CD4-positive, alpha-beta T cell treated with Interleukin-17A for 4 hours (primary cell): ENCODE results near the gene WDR90.

ENCODE experiments used
- DNase-seq: peaks from one replicate; pipeline ENCODE4 v3.0.0-alpha.2; 2020; ENCODE audit warnings: mixed read lengths

The WDR90 gene

GRCh38 chr16:626787-627453 lies 22.2 kb upstream of the WDR90 start:
- no peak for DNase-seq

- no peak for DNase-seq
Measured at GRCh38 chr16:627454-628239, 21.5 kb upstream of the WDR90 start.

DNA sequence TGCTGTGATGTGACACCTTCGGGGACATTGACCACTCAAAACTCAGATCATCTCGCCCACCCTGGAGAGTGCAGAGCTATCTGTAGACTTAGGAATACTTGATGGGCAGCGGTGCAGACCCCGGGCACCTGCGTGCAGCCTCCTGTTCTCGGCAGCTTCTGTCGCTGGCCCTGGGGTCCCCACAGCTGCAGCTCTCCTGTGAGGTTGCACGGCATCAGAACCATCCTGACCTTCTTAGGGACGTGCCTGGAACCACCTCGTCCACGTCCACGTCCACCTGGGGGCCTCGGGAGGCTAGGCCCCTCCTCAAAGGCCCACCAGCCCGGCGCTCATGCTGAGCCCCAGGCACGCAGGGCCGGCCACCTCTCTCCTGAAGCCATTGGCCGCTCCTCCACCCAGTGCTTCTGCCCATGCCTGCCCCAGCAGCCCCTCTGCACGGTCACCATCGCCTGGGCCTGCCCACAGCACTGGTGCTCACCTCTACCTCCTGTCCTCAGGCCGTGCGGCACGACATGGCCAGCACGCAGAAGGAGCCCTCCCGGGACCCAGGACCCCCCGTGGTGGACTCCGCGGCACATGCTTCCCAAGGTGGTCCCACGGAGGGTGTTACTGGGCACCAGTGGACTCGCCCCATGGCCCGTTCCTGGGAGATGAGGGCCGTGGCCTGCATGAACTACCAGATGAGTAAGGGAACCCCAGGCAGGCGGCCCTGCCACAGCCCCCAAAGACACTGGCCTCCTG lies 20.7 kb upstream of the WDR90 start:
- no peak for DNase-seq

DNA sequence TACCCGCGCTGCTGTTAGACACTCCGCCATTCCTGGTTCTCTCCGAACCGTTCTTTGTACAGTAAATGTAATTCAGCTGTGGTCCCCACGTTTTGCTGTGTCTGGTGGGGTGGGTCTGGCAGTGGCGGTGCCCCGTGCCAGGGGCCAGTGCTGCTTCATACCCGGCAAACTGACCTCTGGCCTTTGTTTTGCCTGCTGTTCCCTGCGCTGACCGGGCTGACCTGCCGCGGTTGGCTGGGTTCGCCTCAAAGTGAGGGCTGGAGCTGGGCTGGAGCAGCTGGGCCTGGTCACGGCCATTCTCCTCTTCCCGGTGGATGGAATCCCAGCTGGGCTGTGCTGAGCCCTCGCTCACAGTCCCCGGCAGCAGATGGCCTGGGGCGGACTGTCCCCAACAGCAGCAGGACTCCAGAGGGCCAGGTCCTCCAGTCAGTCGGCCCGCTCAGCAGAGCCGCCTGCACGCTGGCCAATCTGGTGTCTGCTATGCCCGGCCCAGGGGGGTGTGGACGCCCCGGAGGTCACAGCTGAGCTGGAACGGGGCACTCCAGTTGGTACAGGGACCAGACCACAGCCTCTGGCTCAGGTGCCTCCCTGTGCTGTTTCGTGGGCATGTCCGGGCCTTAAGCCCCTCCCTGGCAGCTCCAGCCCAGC lies 19.9 kb upstream of the WDR90 start:
- no peak for DNase-seq

- DNase-seq, result no peak
Measured at GRCh38 chr16:629833-630248, 19.3 kb upstream of the WDR90 start.

DNA sequence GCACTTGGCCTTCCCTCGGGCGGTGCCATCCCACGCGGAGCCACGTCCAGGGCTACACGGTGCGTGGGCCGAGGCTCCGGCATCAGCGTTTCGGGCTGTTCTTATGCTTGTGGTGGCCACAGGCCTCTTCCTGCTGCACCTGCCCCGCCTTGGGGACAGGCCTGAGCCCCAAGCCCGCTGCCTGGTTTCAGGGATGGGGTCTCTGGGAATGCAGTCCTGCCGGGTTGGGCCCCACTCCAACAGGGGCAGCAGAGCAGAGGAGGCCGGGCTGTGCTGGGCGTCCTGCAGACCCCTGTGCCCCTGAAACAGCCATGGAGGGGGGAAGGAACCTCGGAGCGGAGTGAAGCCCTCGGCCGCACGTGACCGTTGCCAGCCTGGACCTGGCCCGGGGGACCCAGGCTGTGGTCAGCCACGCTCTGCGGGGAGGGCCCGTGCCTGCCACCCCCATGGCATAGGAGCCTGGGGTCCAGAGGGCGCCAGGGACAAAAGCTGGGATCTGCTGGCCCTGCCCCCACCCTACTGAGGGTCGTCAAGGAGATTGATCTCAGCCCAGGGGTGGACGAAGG lies 18.8 kb upstream of the WDR90 start:
- DNase-seq, result no peak

- DNase-seq, result no peak
Measured at GRCh38 chr16:630815-631405, 18.3 kb upstream of the WDR90 start, which contains the start of gene WFIKKN1. WFIKKN1 (plus strand) TSS chr16:630985; CDS start chr16:631254, 269 bp downstream.

GRCh38 chr16:631808-632358 lies 17.3 kb upstream of the WDR90 start:
- no peak for DNase-seq

DNA sequence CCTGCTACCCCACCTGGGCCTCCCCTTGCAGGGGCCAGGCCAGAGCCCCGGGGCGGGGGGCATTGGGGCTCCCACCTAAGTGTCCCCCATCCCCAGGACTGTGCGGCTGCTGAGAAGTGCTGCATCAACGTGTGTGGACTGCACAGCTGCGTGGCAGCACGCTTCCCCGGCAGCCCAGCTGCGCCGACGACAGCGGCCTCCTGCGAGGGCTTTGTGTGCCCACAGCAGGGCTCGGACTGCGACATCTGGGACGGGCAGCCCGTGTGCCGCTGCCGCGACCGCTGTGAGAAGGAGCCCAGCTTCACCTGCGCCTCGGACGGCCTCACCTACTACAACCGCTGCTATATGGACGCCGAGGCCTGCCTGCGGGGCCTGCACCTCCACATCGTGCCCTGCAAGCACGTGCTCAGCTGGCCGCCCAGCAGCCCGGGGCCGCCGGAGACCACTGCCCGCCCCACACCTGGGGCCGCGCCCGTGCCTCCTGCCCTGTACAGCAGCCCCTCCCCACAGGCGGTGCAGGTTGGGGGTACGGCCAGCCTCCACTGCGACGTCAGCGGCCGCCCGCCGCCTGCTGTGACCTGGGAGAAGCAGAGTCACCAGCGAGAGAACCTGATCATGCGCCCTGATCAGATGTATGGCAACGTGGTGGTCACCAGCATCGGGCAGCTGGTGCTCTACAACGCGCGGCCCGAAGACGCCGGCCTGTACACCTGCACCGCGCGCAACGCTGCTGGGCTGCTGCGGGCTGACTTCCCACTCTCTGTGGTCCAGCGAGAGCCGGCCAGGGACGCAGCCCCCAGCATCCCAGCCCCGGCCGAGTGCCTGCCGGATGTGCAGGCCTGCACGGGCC lies 16.5 kb upstream of the WDR90 start:
- no peak for DNase-seq

DNA sequence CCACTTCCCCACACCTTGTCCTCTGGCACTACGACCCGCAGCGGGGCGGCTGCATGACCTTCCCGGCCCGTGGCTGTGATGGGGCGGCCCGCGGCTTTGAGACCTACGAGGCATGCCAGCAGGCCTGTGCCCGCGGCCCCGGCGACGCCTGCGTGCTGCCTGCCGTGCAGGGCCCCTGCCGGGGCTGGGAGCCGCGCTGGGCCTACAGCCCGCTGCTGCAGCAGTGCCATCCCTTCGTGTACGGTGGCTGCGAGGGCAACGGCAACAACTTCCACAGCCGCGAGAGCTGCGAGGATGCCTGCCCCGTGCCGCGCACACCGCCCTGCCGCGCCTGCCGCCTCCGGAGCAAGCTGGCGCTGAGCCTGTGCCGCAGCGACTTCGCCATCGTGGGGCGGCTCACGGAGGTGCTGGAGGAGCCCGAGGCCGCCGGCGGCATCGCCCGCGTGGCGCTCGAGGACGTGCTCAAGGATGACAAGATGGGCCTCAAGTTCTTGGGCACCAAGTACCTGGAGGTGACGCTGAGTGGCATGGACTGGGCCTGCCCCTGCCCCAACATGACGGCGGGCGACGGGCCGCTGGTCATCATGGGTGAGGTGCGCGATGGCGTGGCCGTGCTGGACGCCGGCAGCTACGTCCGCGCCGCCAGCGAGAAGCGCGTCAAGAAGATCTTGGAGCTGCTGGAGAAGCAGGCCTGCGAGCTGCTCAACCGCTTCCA lies 15.7 kb upstream of the WDR90 start:
- DNase-seq, result no peak

GRCh38 chr16:634051-634670 lies 15.0 kb upstream of the WDR90 start:
- no peak for DNase-seq

- DNase-seq, result no peak
Measured at GRCh38 chr16:634996-635395, 14.2 kb upstream of the WDR90 start.

GRCh38 chr16:635573-636205 lies 13.5 kb upstream of the WDR90 start:
- DNase-seq, result no peak

DNA sequence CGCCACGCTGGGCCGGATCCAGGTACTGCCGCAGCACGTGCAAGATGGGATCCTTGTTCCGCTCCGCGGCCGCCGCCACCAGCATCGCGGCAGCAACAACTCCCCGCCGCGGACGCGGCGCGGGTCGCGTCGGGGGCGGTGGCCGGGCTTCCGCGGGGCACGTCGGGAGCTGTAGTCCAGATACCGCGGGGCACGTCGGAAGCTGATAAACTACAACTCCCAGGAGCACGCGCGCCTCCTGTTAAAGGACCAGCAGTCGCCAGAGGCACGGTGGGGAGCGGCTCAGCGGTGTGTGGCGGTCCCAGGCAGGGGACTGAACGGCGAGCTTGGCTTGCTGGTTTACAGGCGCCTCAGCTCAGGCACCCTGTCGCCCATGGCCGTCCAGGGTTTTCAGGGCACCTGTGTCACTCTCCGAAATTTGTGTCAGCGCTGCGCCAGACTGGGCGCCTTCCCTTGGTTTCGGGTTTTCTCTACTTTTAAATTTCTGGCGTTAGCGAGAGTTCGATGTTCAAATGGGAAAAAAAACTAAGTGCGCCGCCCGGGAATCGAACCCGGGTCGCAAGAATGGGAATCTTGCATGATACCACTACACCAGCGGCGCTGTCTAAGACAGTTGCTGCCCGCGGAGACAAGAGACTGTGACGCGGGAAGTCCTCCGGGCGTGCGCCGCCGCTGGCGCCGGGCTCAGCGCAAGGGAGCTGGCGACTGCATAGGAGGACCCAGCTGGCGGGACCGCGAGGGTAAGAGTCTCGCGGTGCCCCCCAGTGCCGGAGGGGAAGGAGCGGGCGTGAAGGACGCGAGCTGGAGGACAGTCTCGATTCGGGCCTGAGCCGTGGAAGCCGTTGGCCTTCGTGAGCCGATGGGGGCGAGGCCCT lies 12.7 kb upstream of the WDR90 start, which contains the start of gene METTL26:
METTL26 (minus strand) TSS at position 100 of the 875 bp plus-strand sequence; CDS start at position 85, 15 bp downstream.
- peak; percentile 96 for DNase-seq

DNA sequence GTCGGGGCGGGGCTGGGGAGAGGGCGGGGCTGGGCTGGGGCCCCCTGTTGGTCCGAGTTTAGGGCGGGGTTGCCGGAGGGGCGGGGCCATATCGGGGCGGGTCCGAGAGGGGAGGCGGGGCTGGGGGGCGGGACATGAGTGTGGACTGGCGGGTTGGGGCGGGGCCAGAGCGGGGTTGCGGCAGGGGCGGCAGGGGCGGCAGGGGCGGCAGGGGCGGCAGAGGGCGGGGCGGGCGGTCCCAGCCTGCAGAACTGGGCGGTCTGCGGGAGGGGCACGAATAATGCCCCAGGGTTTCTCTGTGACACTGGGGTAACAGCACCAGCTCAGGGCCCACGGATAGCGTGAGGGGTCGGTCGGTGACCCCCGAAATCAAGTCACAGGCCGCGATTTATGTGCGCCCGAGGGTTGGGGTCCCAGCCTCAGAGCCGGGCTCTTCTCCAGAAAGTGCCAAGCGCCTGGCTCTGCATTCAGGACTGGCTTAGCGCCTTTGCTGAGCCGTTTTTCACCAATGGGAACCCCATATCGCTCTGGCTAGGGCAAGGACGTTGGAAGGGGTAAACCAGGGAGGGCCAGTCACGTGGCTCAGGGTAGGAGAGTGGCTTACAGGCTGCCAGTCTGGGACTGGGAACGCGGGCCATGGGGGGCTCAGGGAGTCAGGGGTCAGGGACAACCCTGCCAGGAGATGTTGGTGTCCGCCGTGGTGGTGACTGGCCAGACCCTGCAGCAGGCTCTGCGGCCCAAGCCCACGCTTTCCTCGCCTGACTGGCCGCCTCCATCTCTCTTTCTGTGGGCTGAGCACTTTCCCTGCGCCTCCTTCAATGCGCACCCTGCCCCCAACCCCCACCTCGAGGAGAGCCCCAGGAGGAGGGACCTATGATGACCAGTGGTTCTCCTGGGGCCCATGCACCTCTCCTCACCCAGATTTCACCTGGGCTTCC lies 11.8 kb upstream of the WDR90 start:
- peak; percentile 95 for DNase-seq

DNA sequence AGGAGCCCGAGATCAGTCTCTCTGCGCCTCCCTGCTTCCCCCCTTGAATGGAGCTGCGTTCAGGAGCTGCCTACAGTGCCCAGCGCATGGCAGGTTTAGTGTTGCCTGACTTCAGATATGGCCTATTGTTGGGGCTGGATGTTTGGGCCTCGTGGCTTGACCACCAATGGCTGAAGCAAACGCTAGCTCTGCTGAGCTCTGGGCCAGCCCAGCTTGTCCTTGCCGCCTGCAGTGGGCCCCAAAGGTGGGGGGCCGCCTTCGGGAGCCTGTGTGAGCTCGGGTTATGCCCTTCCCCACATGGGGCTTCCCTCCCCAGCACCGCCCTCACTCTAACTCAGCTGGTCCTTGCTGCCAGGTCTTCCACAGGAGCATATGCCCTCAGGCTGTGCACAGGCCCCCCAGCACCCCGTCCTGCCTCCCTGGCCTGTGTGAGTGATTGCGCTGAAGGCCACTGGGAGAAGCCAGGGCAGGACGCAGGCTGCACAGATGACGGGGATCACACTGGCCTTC lies 11.1 kb upstream of the WDR90 start:
- no peak for DNase-seq

GRCh38 chr16:638836-639235 lies 10.3 kb upstream of the WDR90 start:
- DNase-seq, result no peak
